GF-D8 (cell line): ENCODE results near the gene CEP112.
"Not testable (repeated sequence)": the region's sequence is repeated elsewhere in the genome, so short reads cannot be mapped to it uniquely, and the experiment has no call there.

Experiments
- DNase-seq: peaks from one replicate; lab custom pipeline; 2025; lab: John Stamatoyannopoulos, UW

Gene CEP112

GRCh38 chr17:66150708-66151107 is 41.2 kb downstream of the CEP112 start:
- no peak for DNase-seq

GRCh38 chr17:66149562-66149961 is 42.4 kb downstream of the CEP112 start:
- DNase-seq = no peak

GRCh38 chr17:66146394-66146793 is 45.5 kb downstream of the CEP112 start:
- DNase-seq = no peak

- no peak for DNase-seq
Measured at GRCh38 chr17:66143657-66144282, 48.2 kb downstream of the CEP112 start.

- DNase-seq = no peak
Measured at GRCh38 chr17:66142428-66142827, 49.5 kb downstream of the CEP112 start.

- no peak for DNase-seq
Measured at GRCh38 chr17:66138120-66138519, 53.8 kb downstream of the CEP112 start.

GRCh38 chr17:66135896-66136295 is 56.0 kb downstream of the CEP112 start:
- DNase-seq = no peak

- no peak for DNase-seq
Measured at GRCh38 chr17:66135219-66135618, 56.7 kb downstream of the CEP112 start.

GRCh38 chr17:66129759-66130158 is 62.2 kb downstream of the CEP112 start:
- no peak for DNase-seq

GRCh38 chr17:66126231-66126630 is 65.7 kb downstream of the CEP112 start:
- no peak for DNase-seq

GRCh38 chr17:66123163-66123562 is 68.8 kb downstream of the CEP112 start:
- no peak for DNase-seq

- no peak for DNase-seq
Measured at GRCh38 chr17:66115246-66115645, 76.7 kb downstream of the CEP112 start.

GRCh38 chr17:66114609-66115008 is 77.3 kb downstream of the CEP112 start:
- DNase-seq = no peak

GRCh38 chr17:66107731-66108130 is 84.2 kb downstream of the CEP112 start:
- DNase-seq = no peak

- DNase-seq = no peak
Measured at GRCh38 chr17:66098040-66098439, 93.9 kb downstream of the CEP112 start.

- no peak for DNase-seq
Measured at GRCh38 chr17:66094727-66095126, 97.2 kb downstream of the CEP112 start.

- DNase-seq = no peak
Measured at GRCh38 chr17:66091445-66092080, 100.4 kb downstream of the CEP112 start.

GRCh38 chr17:66089764-66090163 is 102.2 kb downstream of the CEP112 start:
- no peak for DNase-seq

GRCh38 chr17:66088173-66088572 is 103.8 kb downstream of the CEP112 start:
- no peak for DNase-seq

GRCh38 chr17:66087073-66087472 is 104.9 kb downstream of the CEP112 start:
- DNase-seq = no peak

- no peak for DNase-seq
Measured at GRCh38 chr17:66085221-66085620, 106.7 kb downstream of the CEP112 start.

- DNase-seq = not testable (repeated sequence)
Measured at GRCh38 chr17:66080670-66081069, 111.3 kb downstream of the CEP112 start.

- DNase-seq = no peak
Measured at GRCh38 chr17:66076546-66077190, 115.3 kb downstream of the CEP112 start.
